Measurements from ENCODE around the gene FAM53A.

DNA sequence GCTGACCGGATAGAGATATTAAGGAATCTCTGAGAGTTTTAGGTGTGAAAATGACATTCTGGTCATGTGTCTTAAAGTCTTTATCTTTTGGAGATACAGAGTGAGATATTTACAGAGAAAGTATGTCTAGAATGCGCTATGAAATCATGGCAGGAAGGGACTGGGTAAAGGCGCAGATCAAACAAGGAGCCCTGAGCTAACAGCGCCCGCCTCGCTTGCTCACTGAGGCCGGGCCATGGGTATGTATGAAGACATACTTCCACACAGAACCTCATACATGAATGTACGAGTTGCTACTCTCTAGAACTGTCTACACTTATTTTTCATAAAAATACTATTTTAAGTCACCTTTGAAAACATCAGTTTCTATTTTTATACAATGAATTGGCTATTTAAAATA lies 20.0 kb downstream of the FAM53A start:
- no peak for TF ChIP-seq EZH2 (IDR thresholded peaks at IDR 0.05)
- no peak for TF ChIP-seq POLR2AphosphoS5 (IDR thresholded peaks at IDR 0.05; ENCODE audit: borderline replicate concordance, low read depth, low read length)

All from SK-N-MC (cell line).